ENCODE results near the gene OTUB2. TPM values are rescaled to one million over a fixed set of nuclear protein-coding genes. Genes with fewer than 3 reads are reported as not detected.

The OTUB2 gene
- total RNA-seq, 1 donor from 2014 or later, result 8.3 TPM

DNA sequence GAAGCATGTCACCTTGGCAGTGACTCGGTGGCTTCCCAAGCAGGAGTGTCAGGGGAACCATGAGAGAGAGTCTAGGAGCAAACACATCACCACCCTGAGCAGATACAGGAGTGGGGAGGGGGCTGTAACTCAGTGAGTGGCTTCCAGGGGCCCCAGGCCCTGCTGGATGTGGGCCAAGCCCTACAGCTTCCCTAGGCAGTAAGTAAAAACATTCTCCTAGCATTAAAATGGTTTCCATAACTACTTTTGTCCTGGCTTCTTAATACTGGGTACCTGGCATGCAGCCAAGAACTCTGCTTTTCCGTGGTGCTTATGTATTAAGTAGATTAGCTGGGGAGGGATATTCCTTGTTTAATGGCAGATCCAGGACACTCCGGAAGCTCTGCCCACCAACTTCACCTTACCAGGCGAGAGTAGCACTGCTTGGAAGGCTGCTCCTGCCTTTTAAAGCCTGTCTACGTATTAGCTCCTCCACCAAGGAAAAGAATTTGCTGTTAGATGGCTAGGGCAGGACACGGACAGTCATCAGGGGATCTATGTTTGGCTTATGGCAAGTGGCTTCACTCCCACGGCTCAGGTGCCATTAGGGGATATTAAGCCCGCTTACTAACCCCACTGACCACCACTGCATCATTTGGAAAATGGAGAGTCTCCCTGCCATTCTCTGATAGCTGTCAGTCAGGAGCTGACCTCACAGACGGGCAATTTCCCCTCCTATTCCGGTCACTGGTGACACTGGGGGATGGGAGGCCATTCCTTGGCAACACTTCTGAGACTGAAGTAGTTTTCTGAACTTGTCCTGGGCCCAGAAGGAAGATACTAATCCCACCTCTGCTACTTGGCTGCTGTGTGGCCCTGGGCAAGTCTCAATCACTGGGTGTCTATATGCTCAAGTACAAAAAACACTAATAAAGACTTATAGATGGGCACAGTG is 22.8 kb downstream of the OTUB2 start:
- Histone ChIP-seq H3K27me3 (ENCODE audit: control insufficient read depth, insufficient read depth, low read length) (no peaks in the 10 kb centered on the region), H3K4me3 (ENCODE audit: low read depth, low read length) (no peak overlapping the region), H3K36me3 (ENCODE audit: control insufficient read depth, insufficient read depth, low read length) (peaks cover 5% of the 10 kb centered on the region)
- TF ChIP-seq, protein P1, sequence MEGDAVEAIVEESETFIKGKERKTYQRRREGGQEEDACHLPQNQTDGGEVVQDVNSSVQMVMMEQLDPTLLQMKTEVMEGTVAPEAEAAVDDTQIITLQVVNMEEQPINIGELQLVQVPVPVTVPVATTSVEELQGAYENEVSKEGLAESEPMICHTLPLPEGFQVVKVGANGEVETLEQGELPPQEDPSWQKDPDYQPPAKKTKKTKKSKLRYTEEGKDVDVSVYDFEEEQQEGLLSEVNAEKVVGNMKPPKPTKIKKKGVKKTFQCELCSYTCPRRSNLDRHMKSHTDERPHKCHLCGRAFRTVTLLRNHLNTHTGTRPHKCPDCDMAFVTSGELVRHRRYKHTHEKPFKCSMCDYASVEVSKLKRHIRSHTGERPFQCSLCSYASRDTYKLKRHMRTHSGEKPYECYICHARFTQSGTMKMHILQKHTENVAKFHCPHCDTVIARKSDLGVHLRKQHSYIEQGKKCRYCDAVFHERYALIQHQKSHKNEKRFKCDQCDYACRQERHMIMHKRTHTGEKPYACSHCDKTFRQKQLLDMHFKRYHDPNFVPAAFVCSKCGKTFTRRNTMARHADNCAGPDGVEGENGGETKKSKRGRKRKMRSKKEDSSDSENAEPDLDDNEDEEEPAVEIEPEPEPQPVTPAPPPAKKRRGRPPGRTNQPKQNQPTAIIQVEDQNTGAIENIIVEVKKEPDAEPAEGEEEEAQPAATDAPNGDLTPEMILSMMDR (IDR thresholded peaks at IDR 0.05; ENCODE audit: insufficient read depth, low read length, poor library complexity, severe bottlenecking), result no peak
- no peak for DNase-seq (ENCODE audit: low read depth)

DNA sequence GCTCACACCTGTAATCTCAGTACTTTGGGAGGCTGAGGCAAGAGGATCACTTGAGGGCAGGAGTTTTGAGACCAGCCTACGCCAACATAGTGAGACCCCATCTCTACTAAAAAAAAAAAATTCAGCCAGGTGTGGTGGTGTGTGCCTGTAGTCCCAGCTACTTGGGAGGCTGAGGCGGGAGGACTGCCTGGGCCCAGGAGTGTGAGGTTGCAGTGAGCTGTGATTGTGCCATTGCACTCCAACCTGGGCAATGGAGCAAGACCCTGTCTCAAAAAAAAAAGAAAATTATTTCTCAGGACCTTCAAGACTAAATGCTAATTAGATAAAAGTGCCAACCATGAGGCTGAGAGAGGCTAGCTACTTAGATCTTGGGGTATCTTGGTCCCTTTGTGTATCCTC is 23.5 kb downstream of the OTUB2 start:
- peaks cover 5% of the 10 kb centered on the region for H3K36me3 ChIP-seq (ENCODE audit: control insufficient read depth, insufficient read depth, low read length)
- TF ChIP-seq, protein P1 (IDR thresholded peaks at IDR 0.05; ENCODE audit: insufficient read depth, low read length, poor library complexity, severe bottlenecking), result no peak
- no peak for DNase-seq (ENCODE audit: low read depth)
- no peaks in the 10 kb centered on the region for H3K27me3 ChIP-seq (ENCODE audit: control insufficient read depth, insufficient read depth, low read length)
- H3K4me3 ChIP-seq (ENCODE audit: low read depth, low read length), result no peak overlapping the region

DNA sequence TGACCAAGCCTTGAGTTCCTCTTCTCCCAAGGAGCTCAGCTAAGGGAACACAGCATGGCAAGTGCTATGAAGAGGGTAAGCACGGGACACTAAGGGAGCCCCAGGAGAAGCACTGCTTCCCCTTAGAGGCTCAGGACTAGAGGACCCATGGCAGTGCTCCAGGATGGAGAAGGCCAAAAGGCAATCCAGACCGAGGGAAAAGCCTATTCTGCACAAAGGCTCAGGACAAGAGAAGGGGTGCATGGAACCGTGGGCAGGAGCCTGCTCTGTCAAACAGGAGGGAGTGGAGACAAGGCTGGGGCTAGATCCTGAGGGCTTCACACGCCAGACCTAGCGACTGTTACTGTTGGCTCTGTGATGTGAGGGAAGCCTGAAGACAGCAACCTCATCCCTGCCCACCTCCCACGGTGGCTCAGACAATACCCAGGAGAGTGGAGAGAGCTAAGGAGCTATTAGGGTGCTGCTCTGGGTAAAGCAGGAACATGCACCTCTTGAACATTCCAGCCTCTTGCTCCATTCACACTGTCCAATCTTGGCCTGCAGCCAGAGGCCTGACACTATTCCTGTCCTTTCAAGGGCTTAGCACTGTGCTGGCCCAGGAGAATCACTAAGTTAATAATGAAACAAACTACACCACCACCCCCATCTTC is 24.2 kb downstream of the OTUB2 start:
- no peak for DNase-seq (ENCODE audit: low read depth)

DNA sequence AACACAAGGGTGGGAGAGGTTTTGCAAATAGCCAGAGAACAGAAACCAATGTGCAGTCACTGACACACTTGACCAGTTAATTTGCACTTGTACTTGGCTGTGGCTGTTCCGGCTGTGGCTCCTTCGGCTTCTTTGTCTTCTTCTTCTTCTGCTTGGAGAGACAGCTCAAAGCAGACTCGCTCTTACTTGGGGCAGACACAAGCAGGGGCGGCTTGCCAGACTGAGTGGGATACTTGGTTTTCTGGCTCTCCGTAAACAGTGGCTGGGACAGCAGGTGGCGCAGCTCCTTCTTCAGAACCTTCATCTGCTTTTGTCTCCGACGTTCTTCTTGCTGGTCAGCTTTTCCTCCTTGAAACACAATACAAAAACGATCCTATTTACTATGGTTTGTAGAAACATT is 25.0 kb downstream of the OTUB2 start:
- TF ChIP-seq, protein P1 (IDR thresholded peaks at IDR 0.05; ENCODE audit: insufficient read depth, low read length, poor library complexity, severe bottlenecking), result peak; percentile 61
- no peak for DNase-seq (ENCODE audit: low read depth)
- H3K4me3 ChIP-seq (ENCODE audit: low read depth, low read length), result no peak overlapping the region
- H3K27me3 ChIP-seq (ENCODE audit: control insufficient read depth, insufficient read depth, low read length), result no peaks in the 10 kb centered on the region
- peaks cover 7% of the 10 kb centered on the region for H3K36me3 ChIP-seq (ENCODE audit: control insufficient read depth, insufficient read depth, low read length)

More for the DNA sequence above, 24.2 kb downstream of the OTUB2 start:
- Histone ChIP-seq H3K27me3 (ENCODE audit: control insufficient read depth, insufficient read depth, low read length) (no peaks in the 10 kb centered on the region), H3K36me3 (ENCODE audit: control insufficient read depth, insufficient read depth, low read length) (peaks cover 7% of the 10 kb centered on the region), H3K4me3 (ENCODE audit: low read depth, low read length) (no peak overlapping the region)
- TF ChIP-seq, protein P1 (IDR thresholded peaks at IDR 0.05; ENCODE audit: insufficient read depth, low read length, poor library complexity, severe bottlenecking), result no peak

DNA sequence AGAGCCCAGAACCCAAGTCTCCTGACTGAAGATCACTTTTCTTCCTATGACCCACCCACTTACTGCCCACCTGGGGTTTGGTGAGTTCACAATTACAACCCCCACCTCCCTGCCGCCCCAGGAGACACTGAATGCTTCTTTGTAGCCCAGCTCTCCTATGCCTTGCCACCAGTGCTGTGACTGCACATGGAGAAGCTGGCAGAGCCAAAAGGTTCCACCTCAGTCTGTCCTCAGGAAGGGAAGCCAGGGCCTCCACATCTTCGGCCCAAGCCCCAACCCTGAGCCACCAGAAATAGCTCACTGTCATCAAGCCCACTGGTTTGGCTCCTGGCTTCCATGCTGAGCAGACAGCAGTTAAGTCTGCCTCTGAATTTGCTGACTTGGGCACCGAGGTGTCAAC is 25.6 kb downstream of the OTUB2 start:
- no peak overlapping the region for H3K4me3 ChIP-seq (ENCODE audit: low read depth, low read length)
- peaks cover 7% of the 10 kb centered on the region for H3K36me3 ChIP-seq (ENCODE audit: control insufficient read depth, insufficient read depth, low read length)
- no peak for DNase-seq (ENCODE audit: low read depth)
- TF ChIP-seq, protein P1 (IDR thresholded peaks at IDR 0.05; ENCODE audit: insufficient read depth, low read length, poor library complexity, severe bottlenecking), result no peak
- H3K27me3 ChIP-seq (ENCODE audit: control insufficient read depth, insufficient read depth, low read length), result no peaks in the 10 kb centered on the region
